AG10803 (cell line): ENCODE data around the gene FBXO46.

Source experiments
- DNase-seq: peaks from one replicate; pipeline ENCODE4 v3.0.0; 2010; ENCODE audit warnings: low read depth
- H3K4me3 ChIP-seq: 2 replicates; pipeline ENCODE4 v1.5.1; 2011; ENCODE audit warnings: mild to moderate bottlenecking, low read length, control low read depth
- CTCF ChIP-seq: conservative IDR thresholded peaks from 2 replicates; pipeline ENCODE4 v1.5.1; 2011; ENCODE audit warnings: mild to moderate bottlenecking, low read length, control low read depth, inconsistent platforms

The FBXO46 gene

GRCh38 chr19:45765702-45766295 is 35.1 kb upstream of the FBXO46 start:
- no peak for TF ChIP-seq CTCF
- H3K4me3 ChIP-seq, result no peak overlapping the region; the same call in 1 of the 2 replicates
- DNase-seq, result no peak

DNA sequence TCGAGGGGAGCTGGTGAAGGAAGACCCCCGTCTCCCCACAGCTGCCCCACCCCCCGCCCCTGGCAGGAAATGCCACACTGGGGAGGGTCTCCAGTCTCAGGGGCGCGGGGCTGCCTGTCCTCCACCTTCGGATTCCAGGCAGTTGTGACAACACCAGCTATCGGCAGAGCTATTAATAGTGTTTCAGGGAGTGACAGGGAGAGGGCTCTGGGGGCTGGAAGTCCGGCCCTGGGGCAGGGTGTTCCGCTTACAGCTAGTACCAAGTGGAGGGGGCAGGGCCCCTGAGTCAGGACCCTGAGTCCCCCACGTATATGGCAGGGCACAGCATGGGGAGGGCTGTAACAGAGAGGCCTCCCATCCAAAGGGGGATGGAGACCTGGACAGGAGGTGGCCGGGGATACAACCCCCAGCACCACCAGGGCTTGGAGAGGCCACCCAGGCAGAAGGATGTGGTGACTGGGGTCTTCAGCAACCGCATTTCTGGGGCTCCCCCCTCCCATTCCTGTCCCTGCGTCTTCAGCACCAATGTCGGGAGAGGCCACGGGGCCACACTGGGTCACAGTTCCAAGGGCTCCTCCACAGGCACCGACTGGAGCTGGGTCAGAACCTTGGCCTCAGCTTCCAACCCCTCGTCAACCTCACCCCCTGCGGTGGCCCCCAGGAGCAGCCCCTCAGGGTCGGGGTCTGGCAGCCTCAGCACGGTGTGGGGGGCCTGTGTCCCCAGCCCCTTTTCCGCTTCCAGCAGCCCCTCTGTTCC is 34.4 kb upstream of the FBXO46 start:
- no peak for TF ChIP-seq CTCF
- H3K4me3 ChIP-seq, result no peak overlapping the region

DNA sequence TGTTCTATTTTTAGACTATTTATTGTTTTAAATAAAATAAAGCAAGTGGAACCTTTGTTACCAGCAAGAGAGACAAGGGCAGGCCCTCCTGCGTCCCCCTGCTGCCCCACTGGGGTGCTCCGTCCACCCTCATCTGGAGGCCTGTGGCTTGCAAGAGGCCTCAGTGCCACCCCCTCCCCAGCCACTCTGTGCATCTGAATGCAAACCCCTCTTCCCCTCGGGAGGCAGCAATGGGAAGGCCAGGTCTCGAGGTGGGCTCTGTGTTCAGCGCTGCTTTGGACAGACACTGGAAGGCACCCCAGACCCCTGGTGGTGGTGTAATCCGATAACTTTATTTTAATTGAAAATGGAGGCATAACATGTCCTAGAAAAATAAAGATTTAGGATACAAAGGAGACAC is 33.8 kb upstream of the FBXO46 start:
- no peak for DNase-seq
- H3K4me3 ChIP-seq, result no peak overlapping the region
- TF ChIP-seq CTCF, result no peak

More for the DNA sequence above, 34.4 kb upstream of the FBXO46 start:
- no peak for DNase-seq

- no peak overlapping the region for H3K4me3 ChIP-seq
- no peak for TF ChIP-seq CTCF
- no peak for DNase-seq
Observed at GRCh38 chr19:45763691-45764294, 33.1 kb upstream of the FBXO46 start.

GRCh38 chr19:45762870-45763631 is 32.4 kb upstream of the FBXO46 start:
- TF ChIP-seq CTCF, result no peak
- H3K4me3 ChIP-seq, result no peak overlapping the region
- no peak for DNase-seq

GRCh38 chr19:45761714-45762113 is 31.0 kb upstream of the FBXO46 start:
- TF ChIP-seq CTCF, result no peak
- DNase-seq, result no peak

More at GRCh38 chr19:45761714-45762113, 31.0 kb upstream of the FBXO46 start:
- no peak overlapping the region for H3K4me3 ChIP-seq
